DMS 273 (cell line): ENCODE data around the gene HOXA3.

ENCODE experiments used
- DNase-seq: peaks from one replicate; lab custom pipeline; 2025; ENCODE audit not compliant: unreplicated experiment; lab: John Stamatoyannopoulos, UW

HOXA3 gene

DNA sequence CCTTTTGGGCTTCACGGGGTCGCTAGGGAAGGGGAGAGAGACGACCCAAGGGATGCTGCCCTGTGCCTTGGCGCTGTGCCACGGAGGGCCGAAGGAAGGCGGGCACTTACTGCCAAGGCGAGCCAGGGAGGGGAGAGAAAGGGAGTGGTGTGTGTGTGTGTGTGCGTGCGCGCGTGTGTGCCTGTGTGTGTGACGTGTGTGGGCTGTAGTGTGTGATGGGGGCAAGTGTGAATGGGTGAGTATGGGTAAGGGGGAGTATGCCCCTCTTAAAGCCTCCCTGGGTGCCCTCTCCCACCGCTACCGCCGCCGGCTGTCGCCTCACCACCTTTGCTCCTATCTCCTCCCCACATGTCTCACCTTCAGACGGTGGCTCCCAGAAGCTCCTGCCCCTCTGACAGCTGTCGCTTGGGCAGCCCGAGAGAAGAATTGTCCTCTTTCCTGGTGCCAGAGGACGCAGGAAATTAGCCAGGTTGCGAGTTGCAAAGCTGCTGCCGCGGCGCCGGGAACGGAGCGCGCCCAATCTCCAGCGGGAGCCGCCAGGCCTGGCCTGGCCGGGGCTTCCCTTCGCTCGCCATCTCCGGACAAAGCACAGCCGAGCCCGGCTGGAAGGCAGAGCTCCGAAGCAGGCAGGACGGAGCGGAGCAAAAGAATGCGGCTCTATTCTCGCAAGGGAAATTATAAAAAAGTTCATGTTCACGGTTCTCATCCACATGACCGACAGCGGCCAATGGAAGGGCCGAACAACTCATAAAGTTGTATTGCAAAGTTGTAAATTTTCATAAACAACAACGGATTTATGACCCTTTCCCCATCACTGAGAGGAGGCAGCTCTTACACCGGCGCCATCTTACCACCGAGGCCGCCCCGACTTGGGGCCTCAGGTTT lies at the start of gene HOXA3:
Gene HOXA3, minus strand, starts transcription at position 653 of the 885 bp plus-strand sequence. CDS start 41,943 bp downstream, outside the sequence.
- DNase-seq = no peak

DNA sequence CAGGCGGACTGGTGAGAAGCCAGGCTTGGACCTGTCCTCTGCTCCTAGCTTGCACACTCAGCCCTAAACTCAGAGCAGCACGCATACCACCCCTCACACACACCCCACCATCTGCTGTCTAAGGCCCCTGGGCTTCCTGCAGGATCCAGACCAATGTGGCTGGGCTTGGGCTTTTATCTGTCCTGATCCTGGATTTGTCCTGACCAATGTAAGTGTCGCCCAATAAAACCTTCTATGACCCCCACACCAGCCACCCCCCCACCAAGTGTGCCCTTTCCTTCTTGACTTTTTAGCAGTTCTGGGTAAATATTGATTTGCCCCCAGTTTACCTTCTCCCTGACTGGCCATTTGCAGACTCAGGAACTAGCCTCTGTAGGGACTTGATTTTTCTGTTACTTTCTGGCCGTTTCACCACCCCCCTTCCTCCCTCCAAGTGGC lies 49.2 kb upstream of the HOXA3 start:
- no peak for DNase-seq

DNA sequence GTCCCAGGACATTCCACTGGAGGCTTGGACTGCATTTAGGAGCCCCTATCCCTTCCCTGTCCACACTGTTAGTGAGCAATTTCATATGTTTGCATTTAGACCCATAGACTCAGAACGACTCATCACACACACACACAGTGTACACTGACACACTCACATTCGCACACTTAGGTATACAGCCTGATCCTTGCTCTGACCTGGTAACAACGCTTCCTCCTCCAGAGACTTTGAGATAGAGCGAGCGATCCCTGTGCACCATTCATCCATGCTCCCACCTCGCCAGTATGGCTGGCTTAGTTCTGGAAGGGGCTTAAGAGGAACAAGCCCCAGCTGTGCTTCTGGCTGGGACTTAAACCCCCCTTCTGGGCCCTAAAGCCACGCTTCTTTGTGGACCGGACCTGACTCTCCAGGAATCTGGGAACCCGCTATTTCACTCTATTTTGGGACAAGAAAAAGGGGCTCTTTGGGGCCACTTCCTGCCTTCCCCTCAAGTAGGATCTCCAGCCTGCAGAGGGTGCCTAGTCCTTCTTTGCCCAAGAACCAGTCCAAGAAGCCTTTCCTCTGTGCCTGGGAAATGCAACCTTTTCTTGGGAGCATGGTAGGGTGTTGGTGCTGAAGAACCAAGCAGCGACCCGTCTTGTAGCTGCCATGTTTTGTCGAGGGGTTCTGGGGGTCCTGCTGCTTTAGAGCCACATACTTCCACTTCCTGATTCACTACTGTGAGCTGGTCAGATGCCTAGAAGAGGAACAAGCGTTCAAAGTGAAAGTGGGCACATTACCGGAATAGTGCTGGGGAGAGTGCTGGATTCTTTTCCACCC lies 48.6 kb upstream of the HOXA3 start:
- DNase-seq = peak; percentile 57

DNA sequence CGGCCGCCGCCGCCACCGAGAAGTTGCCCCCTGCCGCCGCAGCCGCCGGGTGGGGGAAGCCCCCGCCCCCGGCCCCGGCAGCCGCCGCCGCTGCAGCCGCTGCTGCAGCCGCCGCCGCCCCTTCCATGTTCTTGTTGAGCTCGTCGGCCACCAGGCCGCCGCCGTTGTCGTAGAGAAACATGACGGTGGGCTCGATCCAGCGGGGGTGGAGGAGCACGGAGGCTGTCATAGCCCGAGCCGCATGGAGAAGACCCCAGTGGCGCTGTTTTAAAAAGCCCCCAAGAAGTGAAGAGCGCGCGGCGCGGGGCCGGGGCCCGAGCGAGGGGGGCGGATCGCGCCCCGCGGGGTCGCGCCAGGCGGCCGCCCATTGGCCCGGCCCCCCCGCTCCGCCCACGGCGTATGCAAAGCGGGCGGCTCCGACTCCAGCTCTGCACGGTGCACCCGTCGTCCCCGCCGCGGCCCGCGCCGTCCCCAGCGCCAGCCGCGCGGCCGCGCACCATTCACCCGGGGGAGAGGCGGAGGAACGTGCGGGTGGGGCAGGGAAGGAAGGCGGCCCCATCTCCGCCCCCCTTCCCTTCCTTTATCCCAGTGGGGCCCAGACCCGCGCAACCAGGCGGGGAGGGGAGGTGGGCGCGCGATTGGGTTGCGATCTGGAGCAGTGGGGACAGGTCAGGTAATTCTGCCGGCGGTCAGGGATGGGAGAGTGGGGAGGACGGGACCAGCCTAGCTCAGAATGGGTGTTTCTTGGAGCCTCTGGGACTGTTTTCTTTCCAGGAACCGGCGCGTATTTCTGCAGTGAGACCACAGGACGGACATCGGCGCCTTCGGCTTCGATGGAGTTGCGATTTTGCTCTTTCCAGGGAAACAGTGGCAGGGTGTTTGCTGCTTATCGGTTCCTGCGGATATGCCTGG lies 47.7 kb upstream of the HOXA3 start, which contains the start of gene HOXA13:
Gene HOXA13, minus strand, starts transcription at position 243 of the 912 bp plus-strand sequence. Its CDS starts 14 bp downstream, at position 229.
- DNase-seq = peak; percentile 96

DNA sequence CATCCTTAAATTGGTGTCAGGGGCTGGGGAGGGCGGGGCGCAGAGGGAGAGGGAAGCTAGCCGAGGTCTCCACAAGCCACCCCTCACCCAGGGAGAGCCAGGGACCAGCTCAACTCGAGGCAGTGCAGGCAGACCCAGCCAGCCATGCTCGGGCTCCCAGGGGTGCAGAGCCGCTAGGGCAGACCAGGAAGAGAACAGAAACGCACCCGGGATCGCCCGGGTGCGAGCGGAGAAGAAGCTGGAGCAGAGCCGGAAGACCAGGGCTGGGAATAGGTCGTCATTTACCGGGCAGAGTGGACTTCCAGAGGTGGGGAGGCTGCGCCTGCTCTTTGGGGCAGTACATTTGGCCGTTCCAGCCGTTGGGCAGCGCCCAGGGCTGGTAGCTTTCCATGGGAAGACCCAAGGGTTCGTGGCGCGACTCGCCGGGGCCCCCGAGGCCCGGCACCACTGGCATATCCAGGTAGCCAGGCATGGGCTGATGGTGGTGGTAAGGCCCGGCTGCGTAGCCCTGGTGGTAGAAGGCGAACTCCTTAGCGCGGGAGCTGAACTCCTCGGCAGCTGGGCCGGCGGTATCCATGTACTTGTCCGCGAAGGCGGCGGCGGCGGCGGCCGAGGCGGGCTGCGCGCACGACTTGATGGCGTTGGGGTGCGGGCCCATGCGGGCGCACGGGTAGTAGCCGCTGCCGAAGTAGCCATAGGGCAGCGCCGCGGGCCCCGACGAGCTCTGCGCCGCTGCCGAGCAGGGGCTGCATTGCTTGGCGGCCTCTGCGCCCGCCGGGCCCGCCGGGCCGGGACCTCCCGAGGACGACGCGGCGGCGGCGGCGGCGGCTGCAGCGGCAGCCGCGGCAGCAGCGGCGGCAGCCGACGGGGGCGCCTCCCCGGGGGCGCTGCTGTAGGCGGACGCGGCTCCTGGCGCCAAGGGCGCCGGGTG lies 46.8 kb upstream of the HOXA3 start:
- DNase-seq = peak; percentile 91

DNA sequence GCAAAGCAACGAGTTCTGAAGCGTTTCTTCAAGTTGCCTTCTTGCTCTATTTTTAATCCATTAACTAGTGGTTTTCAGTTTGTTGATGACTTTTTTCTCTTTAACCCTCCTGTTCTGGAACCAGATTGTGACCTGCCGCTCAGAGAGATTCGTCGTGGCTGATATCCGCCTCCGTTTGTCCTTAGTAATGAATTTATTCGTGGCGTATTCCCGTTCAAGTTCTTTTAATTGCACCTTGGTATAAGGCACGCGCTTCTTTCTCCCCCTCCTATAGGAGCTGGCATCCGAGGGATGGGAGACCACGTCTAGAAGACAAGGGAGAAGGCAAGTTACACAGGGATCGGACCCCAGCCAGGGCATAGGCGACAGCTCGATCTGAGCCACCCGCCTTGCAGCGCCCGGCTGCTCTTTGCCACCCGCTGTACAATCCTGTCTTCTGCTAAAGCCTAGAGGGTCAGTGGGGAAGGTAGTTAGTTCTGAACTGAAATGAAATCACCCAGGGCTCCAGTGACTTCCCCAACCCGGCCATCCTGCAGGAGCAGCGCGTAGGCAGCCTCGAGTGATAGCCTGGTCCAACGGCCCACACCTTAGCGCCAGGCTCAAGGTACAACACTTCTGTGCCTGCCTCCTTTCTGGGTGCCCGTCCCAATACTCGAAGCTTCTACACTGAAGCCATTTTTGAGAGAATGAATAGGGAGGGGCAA lies 45.9 kb upstream of the HOXA3 start:
- no peak for DNase-seq

DNA sequence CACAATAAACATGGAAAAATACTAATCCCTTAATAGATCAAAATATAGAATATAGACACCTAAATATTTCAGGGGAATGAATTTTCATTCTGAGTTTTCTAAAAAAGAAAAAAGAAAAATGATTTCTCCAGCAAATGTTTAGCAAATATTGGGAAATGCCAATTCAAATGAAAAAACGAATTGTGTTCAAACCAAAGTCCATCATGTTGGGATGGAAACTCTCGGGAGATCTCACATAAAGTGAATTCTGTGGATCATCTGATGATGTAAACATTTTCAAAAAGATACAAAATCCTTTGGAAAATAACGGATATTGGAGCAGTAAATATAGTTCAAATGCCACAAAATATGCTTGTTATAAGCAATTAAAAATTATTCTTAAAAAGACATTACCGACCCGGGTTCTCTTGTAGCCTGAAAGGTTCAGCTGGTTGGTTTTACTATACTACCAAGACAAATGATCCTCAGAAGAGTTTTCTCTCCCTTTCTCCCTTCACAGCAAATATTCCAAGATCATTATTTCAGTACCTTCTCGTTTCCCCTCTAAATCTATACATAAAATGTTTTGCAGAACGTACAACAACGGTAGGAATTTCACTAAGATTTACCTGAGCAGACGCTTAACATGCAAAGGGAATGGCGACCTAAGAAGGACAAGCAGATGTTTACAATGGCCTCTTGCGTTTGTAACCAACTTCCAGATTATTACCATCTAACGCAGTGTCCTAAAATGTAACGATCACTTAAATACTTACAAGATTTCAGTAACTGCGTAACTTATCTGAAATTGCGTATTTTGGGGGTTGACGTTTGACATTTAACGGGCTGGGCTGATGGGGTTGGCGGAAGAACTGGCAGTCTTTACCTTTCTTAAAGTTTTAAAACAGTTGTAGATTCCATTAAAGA lies 45.0 kb upstream of the HOXA3 start:
- DNase-seq = no peak

DNA sequence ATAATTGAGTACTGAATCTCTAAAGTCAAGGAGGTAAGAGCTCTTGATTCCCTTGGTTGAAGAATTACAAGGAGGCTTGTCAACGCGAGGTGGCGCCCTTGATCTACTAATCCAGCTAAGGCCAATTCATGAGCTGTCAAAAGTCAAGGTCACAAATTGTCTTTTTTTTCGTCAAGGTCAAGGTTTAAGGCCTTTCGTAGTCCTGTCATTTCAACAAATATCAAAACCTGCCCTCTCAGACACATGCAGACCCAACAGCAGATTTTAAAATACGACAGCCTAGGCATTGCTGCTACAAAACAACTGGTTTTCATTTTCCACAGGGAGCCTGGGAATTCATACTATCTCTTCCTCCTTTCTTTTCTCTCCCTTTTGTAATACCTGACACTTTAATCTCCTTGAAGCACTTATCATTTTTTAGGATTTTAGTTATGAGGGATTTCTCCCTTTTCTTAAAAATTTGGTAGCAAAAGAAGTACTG lies 43.9 kb upstream of the HOXA3 start:
- DNase-seq = peak; percentile 90

DNA sequence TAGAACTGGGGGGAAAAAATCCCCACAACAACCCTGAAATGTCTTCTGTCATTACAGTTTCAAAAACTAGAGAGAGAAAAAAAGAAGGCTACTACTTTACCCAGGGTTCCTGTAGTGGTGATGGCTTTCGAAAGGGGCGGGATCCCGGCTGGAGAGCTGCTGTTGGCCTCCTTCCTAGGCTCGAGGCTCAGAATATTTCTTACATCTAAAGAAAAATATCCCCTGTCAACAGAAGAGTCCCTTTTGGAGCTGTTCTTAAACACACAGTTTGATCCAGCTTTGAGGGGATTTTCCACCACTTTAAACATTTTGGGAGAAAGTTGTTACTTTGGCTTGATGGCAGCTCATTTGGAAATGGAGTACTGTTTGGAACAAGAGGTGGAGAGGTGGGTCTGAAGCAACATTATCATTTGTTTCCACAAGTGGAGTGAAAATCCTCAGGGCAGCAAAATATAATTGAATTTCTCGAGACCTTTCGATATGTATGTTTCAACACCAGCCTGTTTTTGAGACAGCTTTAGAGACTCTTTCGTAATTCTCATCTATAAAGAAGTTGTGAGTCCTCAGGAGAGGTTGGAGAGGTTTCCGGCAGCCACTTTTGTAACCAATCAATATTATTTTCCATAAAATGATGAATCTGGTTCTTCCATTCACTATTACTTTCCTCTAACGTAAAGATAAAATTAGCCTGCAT lies 42.5 kb upstream of the HOXA3 start:
- DNase-seq = no peak

DNA sequence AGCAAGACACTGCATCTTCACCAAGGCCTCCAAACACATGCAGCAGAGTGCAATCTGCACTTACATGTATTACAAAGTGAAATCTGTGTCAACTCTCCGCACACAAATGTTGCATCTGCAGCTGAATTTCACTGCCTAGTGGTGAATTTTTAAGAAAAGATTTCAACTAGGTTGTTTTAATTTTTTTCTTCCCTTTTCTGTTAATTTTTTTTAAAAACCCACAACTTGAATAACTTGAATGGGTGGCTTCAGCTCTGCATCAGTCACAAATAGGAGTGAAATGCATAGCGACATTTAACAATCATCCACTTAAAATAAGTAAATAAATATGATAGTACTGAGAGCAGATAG lies 41.6 kb upstream of the HOXA3 start:
- no peak for DNase-seq

DNA sequence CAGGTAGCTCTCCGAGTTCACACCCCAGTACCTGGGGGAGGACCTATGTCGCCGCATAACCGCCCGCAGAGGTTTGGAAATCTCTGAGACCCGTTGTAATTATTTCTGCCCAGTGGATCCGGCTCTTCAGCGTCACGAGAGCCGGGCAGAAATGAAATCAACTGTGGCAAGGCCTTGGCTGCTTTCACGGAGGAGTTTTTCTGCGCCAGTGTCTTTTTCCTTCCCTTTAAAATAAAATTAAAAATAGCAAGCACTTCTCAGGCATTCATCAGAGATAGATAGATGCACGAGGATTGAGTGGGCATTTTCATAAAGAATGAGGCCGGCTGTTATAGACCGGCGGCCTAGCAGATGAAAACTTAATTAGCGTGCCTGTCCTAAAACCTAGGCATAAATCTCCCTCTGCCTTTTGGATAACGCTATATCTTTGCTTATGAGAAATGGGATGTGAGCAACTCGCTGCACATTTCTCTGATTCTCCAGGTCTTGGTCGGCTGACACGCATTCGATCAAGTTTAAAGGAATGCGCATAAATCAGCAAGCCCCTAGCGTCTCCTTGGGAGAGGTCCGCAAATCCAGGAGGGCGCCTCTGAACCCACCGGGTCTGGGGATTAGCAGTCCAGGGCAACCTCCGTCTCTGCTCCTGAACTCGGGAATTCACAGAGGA lies 41.1 kb upstream of the HOXA3 start:
- DNase-seq = no peak

DNA sequence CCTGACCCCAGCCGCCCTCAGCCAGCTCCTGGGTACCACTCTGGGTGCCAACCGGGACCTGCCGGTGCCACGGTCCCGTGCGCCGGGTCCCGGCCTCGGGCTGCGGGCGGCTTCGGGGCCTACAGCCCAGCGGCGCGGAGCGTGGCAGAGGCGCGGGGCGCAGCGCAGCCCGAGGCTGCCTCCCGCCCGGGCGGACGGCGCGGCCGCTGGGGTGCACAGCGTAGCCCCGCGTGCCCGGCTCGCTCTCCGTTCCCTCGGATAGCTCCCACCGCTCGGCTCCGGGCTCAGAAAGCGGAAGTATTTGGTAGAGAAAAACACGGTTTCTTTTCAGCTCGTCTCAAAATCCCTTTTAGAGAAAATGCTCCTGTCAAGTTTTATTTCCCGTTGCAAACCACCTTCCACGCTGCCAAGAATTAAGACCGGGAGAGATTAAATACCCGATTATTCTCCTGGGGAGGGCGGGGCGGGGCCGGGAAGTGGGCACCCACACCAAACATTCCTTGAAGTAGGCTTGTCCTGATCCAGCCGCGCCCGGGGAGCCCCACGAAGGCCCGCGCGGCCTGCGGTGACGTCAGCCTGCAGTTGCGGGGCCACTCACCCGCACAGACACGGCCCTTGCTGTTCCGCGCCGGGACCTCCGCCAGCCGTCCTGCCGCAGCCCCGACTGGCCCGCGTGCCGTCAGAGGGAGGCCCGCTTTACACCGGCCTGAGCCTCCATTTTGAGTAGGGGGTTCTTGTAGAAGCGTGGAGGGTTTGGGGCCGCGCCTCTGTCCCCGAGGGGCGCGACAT lies 40.4 kb upstream of the HOXA3 start:
- no peak for DNase-seq

DNA sequence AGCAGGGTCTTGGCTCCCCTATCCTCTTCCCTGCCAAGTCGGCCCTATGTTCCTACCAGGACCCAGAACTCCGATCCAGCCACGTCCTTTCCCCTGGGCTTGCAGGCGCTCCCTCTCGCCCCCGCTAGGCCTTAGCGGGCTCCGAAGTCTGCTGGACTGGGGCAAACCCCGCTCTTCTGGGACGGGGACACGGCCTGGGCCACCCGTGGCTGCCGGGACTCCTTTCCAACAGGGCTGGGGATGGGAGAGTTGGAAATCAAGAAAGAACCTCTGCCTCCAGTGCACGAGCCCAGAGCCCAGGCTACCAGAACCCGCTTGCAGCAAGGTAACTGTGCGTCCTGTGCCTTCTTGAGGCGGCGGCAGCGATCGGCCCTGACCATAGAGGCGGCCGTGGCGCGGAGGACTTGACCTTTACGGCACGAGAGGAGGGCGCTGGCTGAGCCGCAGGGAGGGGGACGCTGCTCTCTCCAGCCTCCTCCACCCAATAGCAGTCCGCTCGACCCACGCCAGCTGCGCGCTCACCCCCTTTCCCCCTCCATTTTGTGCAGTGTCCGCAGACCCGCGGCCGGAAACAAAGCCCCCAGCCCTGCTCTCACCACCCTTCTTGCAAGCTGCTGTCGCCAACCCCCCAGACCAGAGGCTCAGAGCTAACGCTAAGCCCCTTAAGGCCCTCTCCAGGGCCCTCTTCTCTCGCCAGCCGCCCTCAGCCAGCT lies 39.6 kb upstream of the HOXA3 start:
- no peak for DNase-seq

DNA sequence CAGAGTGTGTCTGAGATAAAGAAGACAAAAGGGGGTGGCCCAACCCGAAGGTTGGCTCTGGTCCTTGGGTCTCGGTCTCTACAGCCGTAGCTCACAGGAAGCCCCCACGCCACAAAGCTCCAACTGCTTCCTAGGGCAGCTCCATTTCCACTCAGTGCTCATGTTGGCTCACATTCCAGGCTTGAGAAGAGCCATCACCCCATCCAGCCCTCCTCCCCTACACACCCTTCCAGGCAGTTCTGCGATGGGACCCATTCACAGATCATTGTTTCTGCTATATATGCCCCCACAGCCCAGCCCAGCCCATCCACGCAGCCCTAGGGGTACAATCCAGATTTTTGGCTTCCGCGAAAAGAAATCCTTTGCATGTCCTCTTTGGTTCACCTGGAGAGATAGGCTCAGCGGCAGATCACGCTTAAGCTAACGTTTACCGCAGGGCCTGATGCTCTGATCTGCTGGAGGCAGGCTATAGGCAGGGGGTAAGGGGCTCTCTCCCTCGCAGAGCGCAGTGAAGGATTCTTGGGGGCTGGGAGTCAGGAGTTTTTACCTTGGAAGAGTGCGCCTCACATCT lies 38.9 kb upstream of the HOXA3 start:
- DNase-seq = no peak
